Esophagus squamous epithelium (tissue), 4 donors: ENCODE measurements around the gene ARHGDIA.

Experiments used
- CTCF ChIP-seq, 6 experiments: fragments of 450-650 bp in 4 of 6; fragments of 200-600 bp in 2 of 6; sonication (generic) in 2 of 6; IDR thresholded peaks; one replicate each; pipeline ENCODE4 v1.5.1; 2016 to 2019; ENCODE audit warnings: antibody characterized with exemption in 6 of 6, mild to moderate bottlenecking in 4 of 6, moderate library complexity in 4 of 6
- POLR2A ChIP-seq, 4 donors: fragments of 450-650 bp; IDR thresholded peaks; one replicate each; pipeline ENCODE4 v1.6.1; 2017; ENCODE audit warnings: antibody characterized with exemption in 4 of 4, mild to moderate bottlenecking in 4 of 4, moderate library complexity in 3 of 4

- TF ChIP-seq CTCF (IDR thresholded peaks at IDR 0.05) (no peak), POLR2A (IDR thresholded peaks at IDR 0.05) (no peak)
Measured at GRCh38 chr17:81870981-81871386, at the start of gene ARHGDIA.
